Small intestine (tissue), 7 donors: ENCODE data around the gene CCR3. TPM values are rescaled to one million over a fixed set of nuclear protein-coding genes. Genes with fewer than 3 reads are reported as not detected.

Experiments
- DNase-seq, 2 donors: peaks; one replicate each; pipeline versions ENCODE4 v3.0.0 to v3.0.0-alpha.2; 2013
- FAIRE-seq: peaks from 2 replicates; lab custom pipeline; 2012; peaks lifted over from hg19 to GRCh38; lab: Jason Lieb, UNC
- H3K27ac ChIP-seq, 3 donors: one replicate each; pipeline ENCODE4 v1.5.1; 2013; ENCODE audit warnings: low read length in 2 of 3, mild to moderate bottlenecking in 2 of 3, control low read depth in 1 of 3, inconsistent platforms in 1 of 3, low read depth in 1 of 3, moderate library complexity in 1 of 3
- H3K27me3 ChIP-seq, 3 donors: one replicate each; pipeline ENCODE4 v1.6.1; 2013; ENCODE audit warnings: low read length in 3 of 3, inconsistent platforms in 1 of 3; ENCODE audit not compliant: control insufficient read depth in 3 of 3, insufficient read depth in 3 of 3
- H3K36me3 ChIP-seq, 3 donors: one replicate each; pipeline ENCODE4 v1.6.1; 2013; ENCODE audit warnings: low read length in 3 of 3, inconsistent platforms in 1 of 3, low read depth in 1 of 3, mild to moderate bottlenecking in 1 of 3, moderate library complexity in 1 of 3; ENCODE audit not compliant: control insufficient read depth in 3 of 3, insufficient read depth in 2 of 3
- H3K4me1 ChIP-seq, 3 donors: one replicate each; pipeline ENCODE4 v1.6.1; 2013; ENCODE audit warnings: low read length in 2 of 3, inconsistent platforms in 1 of 3, low read depth in 1 of 3, mild to moderate bottlenecking in 1 of 3, moderate library complexity in 1 of 3; ENCODE audit not compliant: control insufficient read depth in 3 of 3, insufficient read depth in 2 of 3
- H3K4me3 ChIP-seq, 3 donors: one replicate each; pipeline ENCODE4 v1.5.1; 2013; ENCODE audit warnings: low read length in 3 of 3, control low read depth in 1 of 3, inconsistent platforms in 1 of 3, low read depth in 1 of 3, mild to moderate bottlenecking in 1 of 3, moderate library complexity in 1 of 3
- H3K9me3 ChIP-seq, 2 donors: one replicate each; pipeline ENCODE4 v1.6.1; 2013; ENCODE audit warnings: low read depth in 1 of 2, low read length in 1 of 2; ENCODE audit not compliant: control insufficient read depth in 2 of 2, insufficient read depth in 1 of 2
- WGBS, 3 donors: extraction: QIAGEN DNeasy Blood & Tissue Kit; methylation state at CpG; one replicate each; pipeline ENCODE4 v1.1.7; 2013; 5-methylcytosine and 5-hydroxymethylcytosine counted together
- polyA plus RNA-seq, 4 donors: library from polyadenylated mRNA; stranded (reverse) in 3 of 4; unstranded in 1 of 4; fragments of 200-250 nt in 3 of 4; fragments of 120-200 nt in 1 of 4; gene quantifications; one replicate each; pipeline versions ENCODE4 v1.2.1 to v1.2.3, GENCODE V29; 2013
- donor health status: healthy with polysubstance abuse.
- donor health status: control.
- donor health status: control.
- donor health status: Bipolar disorder and iron deficiency.
- donor health status: healthy.

Gene CCR3
- polyA plus RNA-seq, 4 donors = 0.22 TPM; not detected in 3

DNA sequence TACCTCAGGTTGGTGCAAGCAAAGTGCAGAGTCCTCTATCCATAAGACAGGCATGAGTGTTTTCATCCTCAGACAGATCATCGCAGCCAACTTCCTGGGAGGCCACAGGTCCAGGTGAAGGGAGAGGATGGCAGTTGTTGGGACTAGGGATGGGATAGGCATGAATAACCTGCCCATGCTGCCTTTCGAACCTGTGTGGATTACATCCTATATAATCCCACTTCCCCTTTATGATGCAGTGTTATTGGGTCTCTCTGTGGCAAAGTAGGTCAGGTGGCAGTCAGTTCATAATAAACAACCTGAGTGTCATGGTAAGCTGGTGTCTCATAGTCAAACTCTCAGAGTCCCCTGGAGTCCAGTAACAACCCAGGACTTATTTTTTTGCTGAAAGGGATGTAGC lies 40.4 kb downstream of the CCR3 start:
- Histone ChIP-seq H3K4me1 (no peaks in the 10 kb centered on the region), H3K36me3 (no peaks in the 10 kb centered on the region), H3K9me3 (peaks cover 0 to 20% of the 10 kb centered on the region in 2 donors), H3K27me3 (peaks cover 0 to 3% (median 0%) of the 10 kb centered on the region in 3 donors), H3K27ac (peak overlapping the region in 2 of 3 donors; percentile 3), H3K4me3 (no peak overlapping the region)
- 87 to 89% (median 88%) methylated on average over 2 of the region's 2 CpGs for whole genome bisulfite sequencing, 3 donors
- FAIRE-seq (no peak), DNase-seq (no peak)

GRCh38 chr3:46283881-46284450 lies 41.7 kb downstream of the CCR3 start:
- FAIRE-seq (no peak), DNase-seq (no peak)
- Histone ChIP-seq H3K4me1 (no peaks in the 10 kb centered on the region), H3K4me3 (no peak overlapping the region), H3K9me3 (peaks cover 0 to 11% of the 10 kb centered on the region in 2 donors), H3K27me3 (peaks cover 0 to 3% (median 0%) of the 10 kb centered on the region in 3 donors), H3K36me3 (no peaks in the 10 kb centered on the region), H3K27ac (no peak overlapping the region)
- WGBS, 3 donors = 75 to 93% (median 76%) methylated on average over 2 of the region's 2 CpGs

DNA sequence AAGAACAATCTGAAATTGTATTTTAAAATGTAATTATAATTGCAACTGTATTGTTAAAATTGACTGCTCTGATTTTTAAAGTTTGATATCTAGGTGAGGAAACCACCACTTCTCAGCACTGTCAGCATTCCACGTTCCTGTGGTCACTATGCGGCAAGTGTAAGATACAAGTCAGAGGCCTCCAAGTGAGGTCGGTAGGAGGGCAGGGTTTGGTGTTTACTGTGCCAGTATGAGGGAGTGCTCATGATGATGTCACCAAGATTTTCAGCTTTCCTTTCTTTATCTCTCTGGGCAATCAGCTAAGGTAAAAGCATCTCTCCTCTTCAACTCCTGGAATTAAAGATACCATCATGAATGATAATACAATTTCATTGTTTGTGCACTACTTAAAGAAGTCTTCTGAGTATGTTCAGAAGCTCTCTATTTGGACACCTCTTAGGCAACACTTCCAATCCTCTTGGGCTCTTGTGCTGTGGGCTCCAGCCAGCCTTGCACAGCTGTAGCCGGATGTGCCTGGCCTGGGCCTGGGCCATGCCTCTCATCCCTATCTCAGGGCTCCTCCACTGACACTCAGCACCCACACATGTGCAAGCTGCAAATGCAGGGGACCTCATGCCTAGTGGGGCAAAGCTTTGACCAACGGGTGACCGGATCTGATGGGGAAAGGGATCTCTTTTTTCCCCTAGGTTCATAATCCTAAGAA lies 42.9 kb downstream of the CCR3 start:
- Histone ChIP-seq H3K4me1 (no peaks in the 10 kb centered on the region), H3K9me3 (peaks cover 0 to 4% of the 10 kb centered on the region in 2 donors), H3K27ac (peak overlapping the region in 1 of 3 donors; percentile 35), H3K27me3 (peaks cover 0 to 3% (median 0%) of the 10 kb centered on the region in 3 donors), H3K4me3 (no peak overlapping the region), H3K36me3 (no peaks in the 10 kb centered on the region)
- DNase-seq = peak in 1 of 2 donors; percentile 31
- WGBS, 3 donors = 66 to 73% (median 72%) methylated on average over 6 of the region's 6 CpGs
- FAIRE-seq = no peak

- no peak for DNase-seq
- Histone ChIP-seq H3K9me3 (no peaks in the 10 kb centered on the region), H3K27ac (no peak overlapping the region), H3K36me3 (no peaks in the 10 kb centered on the region), H3K4me1 (no peaks in the 10 kb centered on the region), H3K27me3 (peaks cover 0 to 3% (median 0%) of the 10 kb centered on the region in 3 donors), H3K4me3 (no peak overlapping the region)
- FAIRE-seq = no peak
- 72 to 89% (median 83%) methylated on average over 5 of the region's 5 CpGs for WGBS, 3 donors
These were observed 43.8 kb downstream of the CCR3 start for GRCh38 chr3:46285931-46286619.

GRCh38 chr3:46286947-46287565 lies 44.8 kb downstream of the CCR3 start:
- no peak for FAIRE-seq
- Histone ChIP-seq H3K4me3 (no peak overlapping the region), H3K36me3 (no peaks in the 10 kb centered on the region), H3K27me3 (peaks cover 0 to 3% (median 0%) of the 10 kb centered on the region in 3 donors), H3K27ac (no peak overlapping the region), H3K4me1 (no peaks in the 10 kb centered on the region), H3K9me3 (no peaks in the 10 kb centered on the region)
- WGBS, 3 donors = 52 to 66% (median 61%) methylated on average over 5 of the region's 5 CpGs
- no peak for DNase-seq

DNA sequence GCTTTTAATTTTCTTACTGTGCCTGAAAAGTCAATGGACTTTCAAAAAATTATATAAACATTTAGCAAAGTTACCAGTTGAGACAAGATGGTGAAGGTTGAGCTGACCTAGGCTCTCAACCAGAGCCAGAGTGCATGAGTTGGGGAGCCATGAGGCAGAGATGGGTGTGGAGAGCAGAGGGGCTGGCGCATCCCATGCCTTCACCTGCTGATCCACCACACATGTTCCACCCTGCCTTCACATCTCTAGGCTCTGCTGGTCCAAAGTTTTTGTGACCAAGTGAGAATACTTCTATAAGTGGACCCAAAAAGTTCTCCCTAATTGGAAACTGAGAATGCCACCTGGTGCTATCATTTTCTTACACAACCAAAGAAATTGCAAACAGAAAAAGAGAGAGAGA lies 47.3 kb downstream of the CCR3 start:
- FAIRE-seq (no peak), DNase-seq (no peak)
- Histone ChIP-seq H3K9me3 (no peaks in the 10 kb centered on the region), H3K4me1 (peaks cover 0 to 2% (median 0%) of the 10 kb centered on the region in 3 donors), H3K4me3 (no peak overlapping the region), H3K27me3 (no peaks in the 10 kb centered on the region), H3K36me3 (no peaks in the 10 kb centered on the region), H3K27ac (no peak overlapping the region)
- 62 to 100% (median 85%) methylated on average over 1 of the region's 1 CpG for WGBS, 3 donors

- Histone ChIP-seq H3K9me3 (no peaks in the 10 kb centered on the region), H3K27ac (peak overlapping the region in 1 of 3 donors; percentile 61), H3K36me3 (no peaks in the 10 kb centered on the region), H3K4me1 (peaks cover 0 to 2% (median 0%) of the 10 kb centered on the region in 3 donors), H3K4me3 (no peak overlapping the region), H3K27me3 (no peaks in the 10 kb centered on the region)
- DNase-seq = no peak
- WGBS, 3 donors = 76 to 89% (median 86%) methylated on average over 2 of the region's 2 CpGs
- no peak for FAIRE-seq
These were observed 47.7 kb downstream of the CCR3 start for GRCh38 chr3:46289966-46290365.

- Histone ChIP-seq H3K27me3 (no peaks in the 10 kb centered on the region), H3K9me3 (no peaks in the 10 kb centered on the region), H3K27ac (no peak overlapping the region), H3K4me3 (no peak overlapping the region), H3K4me1 (peaks cover 0 to 2% (median 0%) of the 10 kb centered on the region in 3 donors), H3K36me3 (no peaks in the 10 kb centered on the region)
- DNase-seq (no peak), FAIRE-seq (no peak)
- 70 to 80% (median 76%) methylated on average over 2 of the region's 2 CpGs for WGBS, 3 donors
These were observed 48.8 kb downstream of the CCR3 start for GRCh38 chr3:46291046-46291445.
